Fibroblast of skin of abdomen (primary cell): Measurements from ENCODE around the gene HLA-B.
A peak's percentile ranks its signal among the peaks of the same experiment; 100 is the strongest.
"Not testable (repeated sequence)": the region's sequence is repeated elsewhere in the genome, so short reads cannot be mapped to it uniquely, and the experiment has no call there.

Source experiments
- DNase-seq: peaks from one replicate; pipeline ENCODE4 v3.0.0-alpha.2; 2013

HLA-B gene

GRCh38 chr6:31383149-31383548 is 26.2 kb upstream of the HLA-B start:
- DNase-seq: no peak

GRCh38 chr6:31381666-31382065 is 24.7 kb upstream of the HLA-B start:
- no peak for DNase-seq

GRCh38 chr6:31379850-31380249 is 22.9 kb upstream of the HLA-B start:
- DNase-seq: no peak

- DNase-seq: no peak
These were observed 21.7 kb upstream of the HLA-B start for GRCh38 chr6:31378721-31379103.

GRCh38 chr6:31378062-31378720 is 21.2 kb upstream of the HLA-B start:
- no peak for DNase-seq

- no peak for DNase-seq
These were observed 20.1 kb upstream of the HLA-B start for GRCh38 chr6:31377029-31377428.

GRCh38 chr6:31375699-31376098 is 18.7 kb upstream of the HLA-B start:
- no peak for DNase-seq

- DNase-seq: not testable (repeated sequence)
These were observed 17.1 kb upstream of the HLA-B start for GRCh38 chr6:31374118-31374517.

GRCh38 chr6:31368461-31368860 is 11.5 kb upstream of the HLA-B start:
- no peak for DNase-seq

GRCh38 chr6:31366693-31367470 is 9.9 kb upstream of the HLA-B start:
- peak; percentile 79 for DNase-seq

- DNase-seq: no peak
These were observed 8.9 kb upstream of the HLA-B start for GRCh38 chr6:31365864-31366263.

GRCh38 chr6:31363811-31364210 is 6.8 kb upstream of the HLA-B start:
- no peak for DNase-seq

- DNase-seq: no peak
These were observed 5.8 kb upstream of the HLA-B start for GRCh38 chr6:31362751-31363150.

- DNase-seq: no peak
These were observed 2.6 kb upstream of the HLA-B start for GRCh38 chr6:31359581-31359980.

GRCh38 chr6:31358302-31358701 is 1.3 kb upstream of the HLA-B start:
- DNase-seq: no peak

GRCh38 chr6:31357886-31358285 is 907 bp upstream of the HLA-B start:
- no peak for DNase-seq

- DNase-seq: no peak
These were observed 598 bp downstream of the HLA-B start for GRCh38 chr6:31356216-31356945.

GRCh38 chr6:31355583-31355948 is 1.4 kb downstream of the HLA-B start:
- no peak for DNase-seq

- no peak for DNase-seq
These were observed 2.0 kb downstream of the HLA-B start for GRCh38 chr6:31354864-31355582.

GRCh38 chr6:31354158-31354863 is 2.7 kb downstream of the HLA-B start:
- no peak for DNase-seq

GRCh38 chr6:31353384-31353945 is 3.5 kb downstream of the HLA-B start:
- DNase-seq: no peak
